ENCODE measurements around the gene KLF14. TPM values are rescaled to one million over a fixed set of nuclear protein-coding genes. Genes with fewer than 3 reads are reported as not detected.
"Not testable (repeated sequence)": the region's sequence is repeated elsewhere in the genome, so short reads cannot be mapped to it uniquely, and the experiment has no call there.

The KLF14 gene
- not detected in 2 replicates for total RNA-seq (2014; rRNA removed; shearing (Covaris generic); ENCODE audit: low replicate concordance)

DNA sequence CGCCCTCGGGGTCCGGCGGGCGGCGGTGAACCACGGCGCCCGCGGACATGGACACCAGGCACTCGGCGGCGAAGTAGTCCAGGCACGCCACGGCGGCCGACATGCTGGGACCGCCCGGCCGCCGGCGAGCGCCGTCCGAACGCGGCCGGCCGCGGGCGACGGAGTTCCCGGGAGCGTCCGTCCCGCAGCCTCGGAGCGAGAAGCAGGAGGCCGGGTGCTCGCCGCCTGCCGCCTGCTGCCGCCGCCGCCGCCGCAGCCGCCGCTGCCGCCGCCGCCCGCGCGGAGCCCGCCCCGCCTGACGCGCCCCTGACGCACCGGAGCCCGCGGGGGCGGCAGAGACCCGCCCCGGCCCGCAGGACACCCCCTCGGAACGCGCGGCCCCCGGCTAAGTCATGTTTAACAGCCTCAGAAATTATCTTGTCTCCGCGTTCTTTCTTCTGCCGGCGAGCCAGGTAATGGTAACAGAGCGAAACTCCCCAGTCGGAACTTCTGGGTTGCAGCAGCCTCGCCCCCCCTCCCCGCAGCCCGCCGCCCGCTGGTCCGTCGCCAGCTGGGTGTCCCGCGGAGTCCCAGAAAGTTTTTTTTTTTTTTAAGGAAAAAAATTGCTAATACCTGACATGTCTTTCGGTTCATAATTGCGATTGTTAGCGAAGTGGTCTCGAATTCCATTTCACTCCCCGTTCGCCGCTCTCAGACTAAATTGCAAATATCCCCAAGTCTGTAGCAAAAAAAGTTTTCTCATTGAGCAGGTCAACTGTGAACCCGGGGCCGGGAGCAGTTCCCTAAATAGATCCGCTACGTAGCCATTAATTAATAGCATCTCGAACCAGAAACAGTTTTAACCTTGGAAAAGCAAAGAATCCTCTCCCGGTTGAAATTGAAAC lies at the start of gene KLF14:
Gene KLF14, minus strand, starts transcription at position 277 of the 884 bp plus-strand sequence. Its CDS starts 174 bp downstream, at position 103.
- DNase-seq (ENCODE audit: low read depth), result no peak
- in situ Hi-C loops (cut with HindIII; ENCODE audit: low pct_unique_long_range_greater_than_20kb, low sequenced_read_pairs), result no loop called here

DNA sequence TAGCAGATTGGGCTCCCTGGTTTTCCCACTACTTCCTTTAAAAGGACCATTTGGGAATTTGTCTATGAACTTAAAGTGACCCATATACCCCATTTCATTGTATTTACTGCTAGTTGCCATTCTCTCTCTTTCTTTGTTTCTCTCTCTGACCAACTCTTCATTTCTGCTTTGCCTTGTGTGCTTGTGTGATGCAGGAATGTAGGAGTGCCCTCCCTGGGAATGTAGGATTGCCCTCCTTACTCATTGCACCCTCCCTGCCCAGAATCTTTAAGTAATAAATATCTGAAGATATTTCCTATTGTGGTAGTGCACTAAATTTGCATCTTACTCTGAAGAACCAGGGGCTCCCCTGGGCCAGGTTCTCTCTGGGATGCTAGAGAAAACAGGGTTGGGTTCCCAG lies 47.3 kb upstream of the KLF14 start:
- in situ Hi-C loops (cut with HindIII; ENCODE audit: low pct_unique_long_range_greater_than_20kb, low sequenced_read_pairs), result no loop called here
- no peak for DNase-seq (ENCODE audit: low read depth)

DNA sequence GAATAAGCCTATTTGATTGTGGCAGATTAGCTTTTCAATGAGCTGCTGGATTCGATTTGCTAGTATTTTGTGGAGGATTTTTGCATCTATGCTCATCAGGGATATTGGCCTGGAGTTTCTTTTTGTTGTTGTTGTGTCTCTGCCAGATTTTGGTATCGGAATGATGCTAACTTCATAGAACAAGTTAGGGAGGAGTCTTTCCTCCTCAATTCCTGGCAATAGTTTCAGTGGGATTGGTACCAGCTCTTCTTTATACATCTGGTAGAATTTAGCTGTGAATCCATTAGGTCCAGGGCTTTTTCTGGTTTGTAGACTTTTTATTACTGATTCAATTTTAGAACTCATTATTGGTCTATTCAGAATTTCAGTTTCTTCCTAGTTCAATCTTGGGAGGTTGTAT lies 43.4 kb upstream of the KLF14 start:
- in situ Hi-C loops (cut with HindIII; ENCODE audit: low pct_unique_long_range_greater_than_20kb, low sequenced_read_pairs), result no loop called here
- no peak for DNase-seq (ENCODE audit: low read depth)

DNA sequence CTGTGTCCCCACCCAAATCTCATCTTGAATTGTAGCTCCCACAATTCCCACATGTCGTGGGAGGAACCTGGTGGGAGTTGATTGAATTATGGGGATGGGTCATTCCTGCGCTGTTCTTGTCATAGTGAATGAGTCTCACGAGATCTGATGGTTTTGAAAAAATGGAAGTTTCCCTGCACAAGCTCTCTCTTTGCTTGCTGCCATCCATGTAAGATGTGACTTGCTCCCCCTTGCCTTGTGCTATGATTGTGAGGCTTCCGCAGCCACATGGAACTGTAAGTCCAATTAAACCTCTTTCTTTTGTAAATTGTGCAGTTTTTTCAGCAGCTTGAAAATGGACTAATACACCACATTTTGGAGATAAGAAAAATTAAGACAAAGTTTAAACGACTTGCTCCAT lies 38.4 kb upstream of the KLF14 start:
- in situ Hi-C loops (cut with HindIII; ENCODE audit: low pct_unique_long_range_greater_than_20kb, low sequenced_read_pairs); DNase-seq (ENCODE audit: low read depth): not testable (repeated sequence)

DNA sequence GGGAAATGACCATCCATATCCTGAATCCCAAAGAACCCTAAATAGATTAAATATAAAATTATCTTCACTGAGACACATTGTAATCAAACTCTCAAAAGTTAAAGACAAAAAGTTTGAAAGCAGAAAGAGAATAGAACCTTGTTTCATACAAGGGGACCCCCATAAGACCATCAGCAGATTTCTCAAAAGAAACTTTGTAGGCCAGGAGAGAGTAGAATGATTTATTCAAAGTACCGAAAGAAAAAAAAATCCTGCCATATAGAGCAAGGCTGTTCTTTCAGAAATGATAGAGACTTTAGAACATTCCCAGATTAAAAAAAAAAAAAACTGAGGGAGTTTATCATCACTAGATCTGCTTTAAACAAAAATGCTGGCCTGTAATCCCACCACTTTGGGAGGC lies 34.8 kb upstream of the KLF14 start:
- in situ Hi-C loops (cut with HindIII; ENCODE audit: low pct_unique_long_range_greater_than_20kb, low sequenced_read_pairs), result no loop called here
- no peak for DNase-seq (ENCODE audit: low read depth)

DNA sequence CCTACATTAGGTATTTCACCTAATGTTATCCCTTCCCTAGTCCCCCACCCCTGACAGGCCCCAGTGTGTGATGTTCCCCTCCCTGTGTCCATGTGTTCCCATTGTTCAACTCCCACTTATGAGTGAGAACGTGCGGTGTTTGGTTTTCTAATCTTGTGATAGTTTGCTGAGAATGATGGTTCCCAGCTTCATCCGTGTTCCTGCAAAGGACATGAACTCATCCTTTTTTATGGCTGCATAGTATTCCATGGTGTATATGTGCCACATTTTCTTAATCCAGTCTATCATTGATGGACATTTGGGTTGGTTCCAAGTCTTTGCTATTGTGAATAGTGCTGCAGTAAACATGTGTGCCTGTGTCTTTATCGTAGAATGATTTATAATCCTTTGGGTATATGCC lies 30.6 kb upstream of the KLF14 start:
- in situ Hi-C loops (cut with HindIII; ENCODE audit: low pct_unique_long_range_greater_than_20kb, low sequenced_read_pairs); DNase-seq (ENCODE audit: low read depth): not testable (repeated sequence)

DNA sequence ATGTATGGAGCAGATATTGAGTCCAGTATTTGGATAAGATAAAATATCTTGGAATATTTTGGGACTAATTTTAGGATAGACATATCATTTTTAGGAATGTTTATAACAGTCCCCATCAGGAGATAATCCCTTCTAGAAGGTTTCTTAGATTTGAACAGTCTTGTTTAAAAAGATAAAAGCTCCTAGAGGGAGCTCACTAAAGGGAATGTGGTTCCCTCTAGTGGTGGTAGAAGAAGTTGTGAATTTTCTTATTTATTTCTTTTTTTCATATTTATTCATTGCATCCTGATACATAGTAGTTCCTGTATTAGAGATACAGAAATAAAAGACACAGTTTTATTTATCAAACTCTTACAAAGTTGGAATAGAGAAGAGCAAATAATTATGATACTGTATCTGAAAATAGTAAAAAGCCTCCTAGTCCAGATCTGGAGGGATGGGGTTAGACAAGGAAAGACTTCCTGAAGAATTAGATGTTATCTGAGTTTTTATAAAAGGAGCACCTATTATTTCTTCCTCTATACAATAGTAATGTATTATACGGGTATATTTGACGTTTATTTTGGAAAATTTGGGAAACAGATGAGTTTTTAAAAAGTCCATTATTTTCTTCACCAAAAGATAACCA lies 24.5 kb upstream of the KLF14 start:
- DNase-seq (ENCODE audit: low read depth), result peak; percentile 28
- in situ Hi-C loops (cut with HindIII; ENCODE audit: low pct_unique_long_range_greater_than_20kb, low sequenced_read_pairs), result no loop called here

DNA sequence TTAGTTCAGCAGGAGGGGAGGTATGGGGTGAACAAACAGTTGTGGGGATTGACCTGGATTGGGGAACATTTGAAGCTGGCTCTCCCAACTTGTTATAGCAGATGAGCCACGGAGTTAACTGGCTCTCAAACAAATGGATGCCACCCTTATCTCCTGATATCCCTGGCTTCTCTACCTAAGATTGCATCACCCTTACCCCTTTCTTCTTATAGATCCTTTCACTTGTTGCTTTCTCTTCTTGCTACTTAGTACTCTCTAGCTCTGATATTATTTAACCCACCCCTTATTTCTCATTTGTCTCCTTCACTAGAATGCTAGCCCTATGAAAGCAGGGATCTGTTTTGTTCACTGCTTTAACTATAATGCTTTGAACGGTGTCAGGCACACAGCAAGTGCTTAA lies 22.3 kb upstream of the KLF14 start:
- in situ Hi-C loops (cut with HindIII; ENCODE audit: low pct_unique_long_range_greater_than_20kb, low sequenced_read_pairs), result no loop called here
- DNase-seq (ENCODE audit: low read depth), result no peak

DNA sequence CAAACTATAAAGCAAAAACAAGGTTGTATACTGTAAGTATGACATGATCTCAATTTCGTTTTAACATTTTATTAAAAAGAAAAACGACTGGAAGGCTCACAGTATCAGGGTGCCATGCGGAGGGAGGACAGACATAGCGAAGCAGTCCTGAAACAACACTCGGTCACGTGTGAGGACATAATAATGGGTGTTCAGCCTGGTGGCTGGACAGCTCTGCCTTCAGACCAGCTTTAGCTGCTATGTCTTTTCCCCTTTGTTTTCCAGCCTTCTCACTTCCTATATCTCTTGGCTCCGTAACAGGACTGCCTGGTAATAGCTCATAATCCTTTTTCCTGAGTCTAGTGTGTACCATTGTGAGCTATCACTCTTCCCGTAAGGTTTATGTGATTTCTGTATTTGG lies 18.4 kb upstream of the KLF14 start:
- DNase-seq (ENCODE audit: low read depth), result no peak
- in situ Hi-C loops (cut with HindIII; ENCODE audit: low pct_unique_long_range_greater_than_20kb, low sequenced_read_pairs), result no loop called here

DNA sequence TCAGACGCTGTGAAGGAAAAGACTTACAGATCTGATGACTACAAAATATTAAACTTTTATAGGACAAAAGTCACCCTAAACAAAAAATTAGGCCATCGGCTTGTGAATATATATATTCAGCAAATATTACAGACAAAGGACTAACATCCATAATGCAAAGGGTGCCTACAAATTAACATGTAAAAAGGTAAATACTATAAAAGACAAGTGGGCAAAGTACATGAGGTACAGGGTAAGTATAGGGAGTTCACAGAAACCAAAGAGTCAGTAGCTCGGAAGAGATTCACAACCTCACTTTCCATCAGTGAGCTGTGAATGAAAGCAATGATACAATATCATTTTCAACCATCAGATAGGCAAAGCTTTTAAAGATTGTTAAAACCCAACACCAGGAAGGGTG lies 16.7 kb upstream of the KLF14 start:
- in situ Hi-C loops (cut with HindIII; ENCODE audit: low pct_unique_long_range_greater_than_20kb, low sequenced_read_pairs), result no loop called here

DNA sequence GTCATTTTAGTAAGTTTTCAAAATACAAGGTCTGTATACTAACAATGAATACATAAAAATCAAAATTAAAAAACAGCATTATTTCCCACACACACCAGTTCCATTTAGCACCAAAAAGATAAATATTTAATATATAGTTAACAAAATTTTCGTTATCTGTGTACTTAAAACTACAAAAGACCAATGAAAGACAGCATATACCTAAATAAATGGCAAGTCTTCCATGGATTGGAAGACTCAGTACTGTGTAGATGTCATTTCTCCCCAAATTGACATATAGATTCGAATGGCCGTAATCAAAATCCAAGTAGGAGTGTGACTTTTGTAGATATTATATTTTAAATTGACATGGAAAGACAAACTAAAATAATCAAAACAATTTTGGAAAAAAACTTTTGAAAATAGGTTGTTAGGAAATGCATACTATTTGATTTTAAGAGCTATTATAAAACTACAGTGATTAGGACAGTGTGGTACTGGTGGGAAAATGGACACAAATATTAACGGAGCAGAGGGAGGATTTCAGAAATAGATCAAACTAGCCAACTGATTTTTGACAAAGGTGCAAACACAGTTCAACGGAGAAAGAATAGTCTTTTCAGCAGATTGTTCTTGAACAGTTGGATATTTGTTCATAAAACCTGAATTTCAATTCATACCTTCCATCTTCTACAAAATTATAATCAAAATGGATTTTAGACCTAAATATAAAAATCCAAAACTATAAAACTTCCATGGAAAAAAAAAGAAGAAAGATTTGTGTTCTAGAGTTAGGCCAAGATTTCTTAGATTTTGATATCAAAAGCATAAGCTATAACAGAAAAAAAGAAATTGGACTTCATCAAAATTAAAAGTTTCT lies 14.8 kb upstream of the KLF14 start:
- no peak for DNase-seq (ENCODE audit: low read depth)
- in situ Hi-C loops (cut with HindIII; ENCODE audit: low pct_unique_long_range_greater_than_20kb, low sequenced_read_pairs), result no loop called here

More for the DNA sequence above, 16.7 kb upstream of the KLF14 start:
- no peak for DNase-seq (ENCODE audit: low read depth)

DNA sequence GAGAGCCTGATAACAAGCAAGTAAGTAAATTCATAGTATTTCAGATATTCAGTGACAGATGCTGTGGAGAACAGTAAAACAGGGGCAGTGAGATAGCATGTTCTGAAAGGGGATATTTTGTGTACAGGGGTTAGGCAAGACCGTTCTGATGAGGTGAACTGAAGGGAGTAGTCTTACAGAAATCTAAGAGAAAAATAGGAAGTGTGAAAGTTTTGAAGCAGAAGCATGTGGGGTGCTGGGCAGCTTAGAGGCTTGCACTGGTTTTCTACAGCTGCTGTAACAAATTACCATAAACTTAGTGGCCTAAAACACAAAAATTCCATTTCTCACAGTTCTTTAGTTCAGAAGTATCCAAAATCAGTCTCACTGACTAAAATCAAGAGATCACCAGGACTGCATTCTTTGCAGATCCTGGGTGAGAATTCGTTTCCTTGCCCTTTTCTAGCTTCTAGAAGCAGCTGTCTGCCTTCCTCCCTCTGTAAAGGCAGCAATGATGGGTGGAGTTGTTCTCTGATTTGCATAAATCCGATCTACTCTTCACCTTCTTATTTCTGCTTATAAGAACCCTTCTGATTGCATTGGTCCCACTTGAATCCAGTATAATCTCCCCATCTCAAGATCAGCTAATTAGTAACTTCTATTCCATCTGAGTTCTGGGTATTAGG lies 7.5 kb upstream of the KLF14 start:
- DNase-seq (ENCODE audit: low read depth), result no peak
- in situ Hi-C loops (cut with HindIII; ENCODE audit: low pct_unique_long_range_greater_than_20kb, low sequenced_read_pairs), result no loop called here

DNA sequence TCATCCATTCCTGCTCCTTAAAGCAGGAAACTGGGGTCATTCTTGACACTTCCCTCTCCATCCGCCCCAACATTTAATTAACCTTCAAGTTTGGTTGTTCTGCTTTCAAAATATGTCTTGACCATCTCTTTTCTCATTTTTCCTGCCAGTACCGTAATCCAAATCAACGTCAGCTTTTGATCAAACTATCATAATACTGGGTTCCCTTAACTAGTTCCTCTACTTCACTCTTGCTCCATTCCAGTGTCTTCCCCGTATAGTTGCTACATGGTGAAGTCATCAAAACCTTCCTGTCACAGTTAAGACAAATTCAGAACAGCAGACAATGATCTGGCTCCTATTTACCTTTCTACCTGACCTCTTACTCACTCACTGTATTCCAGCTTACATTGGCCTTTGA lies 6.6 kb upstream of the KLF14 start:
- in situ Hi-C loops (cut with HindIII; ENCODE audit: low pct_unique_long_range_greater_than_20kb, low sequenced_read_pairs), result no loop called here
- no peak for DNase-seq (ENCODE audit: low read depth)

DNA sequence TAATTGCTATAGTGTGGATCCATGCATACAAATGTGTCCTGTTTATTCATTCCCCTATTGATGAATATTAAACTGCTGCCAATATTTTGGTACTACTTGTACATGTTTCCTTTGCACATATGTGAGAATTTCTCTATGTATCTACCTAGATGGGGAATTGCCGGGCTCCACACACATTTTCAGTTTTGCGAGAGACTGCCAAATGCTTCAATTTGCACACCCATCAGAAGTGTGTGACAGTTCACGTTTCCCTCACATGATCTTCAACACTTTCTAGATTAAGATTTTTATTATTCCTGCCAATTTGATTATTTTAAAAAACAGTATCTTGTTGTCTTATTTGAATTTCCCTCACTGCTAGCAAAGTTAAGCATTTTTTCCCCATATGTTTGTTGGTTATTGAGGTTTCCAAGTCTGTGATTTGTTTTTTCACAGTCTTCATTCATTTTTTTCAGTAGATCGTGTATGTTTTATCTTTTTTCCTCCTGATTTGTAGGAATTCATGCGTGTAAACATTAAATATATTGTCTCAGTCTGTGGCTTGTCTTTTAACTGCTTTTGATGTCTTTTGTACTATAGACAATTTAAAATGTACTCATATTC lies 2.4 kb upstream of the KLF14 start:
- no peak for DNase-seq (ENCODE audit: low read depth)
- in situ Hi-C loops (cut with HindIII; ENCODE audit: low pct_unique_long_range_greater_than_20kb, low sequenced_read_pairs), result no loop called here

DNA sequence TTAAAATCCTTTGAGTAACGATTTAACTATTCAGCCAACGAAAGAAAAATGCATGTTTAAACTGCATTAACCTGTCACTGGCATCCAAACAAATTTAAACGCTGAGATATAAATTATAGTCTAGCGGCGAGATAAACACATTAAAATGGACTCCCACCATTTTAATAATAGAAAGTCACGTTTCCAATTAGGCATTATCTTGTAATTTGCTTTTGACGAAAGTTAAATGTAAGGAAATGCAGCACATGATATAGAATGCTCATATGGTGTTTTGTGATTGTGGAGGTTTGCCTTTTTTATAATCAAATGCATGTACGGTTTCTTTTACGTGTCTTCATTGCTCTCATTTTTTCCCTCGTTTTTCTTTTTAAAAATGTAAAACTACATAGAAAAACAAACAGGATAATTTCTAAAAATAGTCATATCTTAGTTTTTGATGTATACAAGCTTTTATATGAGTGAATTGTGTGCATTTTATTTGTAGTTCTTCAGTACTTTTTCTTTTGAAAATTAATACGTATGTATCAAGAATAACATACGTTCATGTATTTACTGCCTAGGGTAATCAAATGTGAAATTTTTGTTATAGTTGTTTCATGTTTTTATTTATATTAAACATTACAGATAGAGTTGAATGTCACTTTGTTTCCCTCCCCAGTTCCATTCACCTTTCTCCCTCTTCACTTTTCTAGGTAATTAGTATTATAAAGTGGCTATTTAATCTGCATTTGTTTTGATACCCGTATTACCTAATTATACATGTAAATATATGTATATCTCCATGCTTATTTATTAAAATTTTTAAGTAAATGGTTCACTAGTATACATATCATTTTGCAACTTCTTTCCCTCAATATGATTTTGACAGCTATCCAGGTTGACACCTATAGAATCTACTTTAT lies 1.1 kb upstream of the KLF14 start:
- in situ Hi-C loops (cut with HindIII; ENCODE audit: low pct_unique_long_range_greater_than_20kb, low sequenced_read_pairs), result no loop called here
- DNase-seq (ENCODE audit: low read depth), result no peak

DNA sequence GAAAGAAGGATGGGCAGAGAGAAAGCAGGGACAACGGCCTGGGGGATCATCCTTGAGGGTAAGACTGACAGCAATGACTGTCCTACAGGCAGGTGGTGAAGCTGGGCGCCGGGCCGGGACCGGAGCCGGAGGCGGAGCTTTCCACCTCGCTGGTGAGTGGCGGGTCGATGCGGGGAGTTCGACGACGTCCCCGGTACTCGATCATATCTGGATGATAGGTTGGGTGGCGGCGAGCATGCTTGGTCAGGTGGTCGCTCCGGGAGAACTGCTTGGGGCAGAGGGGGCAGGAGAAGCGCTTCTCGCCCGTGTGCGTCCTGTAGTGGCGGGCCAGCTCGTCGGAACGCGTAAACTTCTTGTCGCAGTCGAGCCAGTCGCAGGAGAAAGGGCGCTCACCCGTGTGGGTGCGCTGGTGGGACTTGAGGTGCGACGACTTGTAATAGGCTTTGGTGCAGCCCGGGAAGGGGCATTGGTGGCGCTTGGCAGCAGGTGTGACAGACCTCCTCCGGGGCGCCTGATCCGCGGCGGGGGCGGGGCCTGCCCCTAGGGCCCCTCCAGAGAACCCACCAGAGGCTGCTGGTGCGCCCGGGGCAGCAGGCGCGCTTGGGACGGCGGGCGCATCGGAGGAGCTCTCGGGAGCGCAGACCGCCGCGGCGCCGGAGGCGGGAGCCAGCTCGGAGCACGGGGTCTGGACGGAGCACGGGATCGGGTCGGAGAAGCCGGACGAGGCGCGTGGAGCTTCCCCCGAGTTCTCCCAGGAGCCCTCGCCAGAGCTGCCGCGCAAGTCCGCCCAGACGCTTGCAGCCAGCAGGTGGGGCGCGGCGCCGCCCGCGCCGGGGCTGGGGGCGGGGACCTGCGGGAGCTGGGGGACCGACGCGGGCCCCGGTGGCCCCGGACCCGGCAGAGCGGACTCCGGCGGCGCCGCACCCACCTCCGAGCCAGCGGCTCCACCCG lies 752 bp downstream of the KLF14 start:
- no peak for DNase-seq (ENCODE audit: low read depth)

More for the DNA sequence above, 752 bp downstream of the KLF14 start:
- in situ Hi-C loops (cut with HindIII; ENCODE audit: low pct_unique_long_range_greater_than_20kb, low sequenced_read_pairs), result no loop called here
